ENCODE results near the gene FCHSD2.

DNA sequence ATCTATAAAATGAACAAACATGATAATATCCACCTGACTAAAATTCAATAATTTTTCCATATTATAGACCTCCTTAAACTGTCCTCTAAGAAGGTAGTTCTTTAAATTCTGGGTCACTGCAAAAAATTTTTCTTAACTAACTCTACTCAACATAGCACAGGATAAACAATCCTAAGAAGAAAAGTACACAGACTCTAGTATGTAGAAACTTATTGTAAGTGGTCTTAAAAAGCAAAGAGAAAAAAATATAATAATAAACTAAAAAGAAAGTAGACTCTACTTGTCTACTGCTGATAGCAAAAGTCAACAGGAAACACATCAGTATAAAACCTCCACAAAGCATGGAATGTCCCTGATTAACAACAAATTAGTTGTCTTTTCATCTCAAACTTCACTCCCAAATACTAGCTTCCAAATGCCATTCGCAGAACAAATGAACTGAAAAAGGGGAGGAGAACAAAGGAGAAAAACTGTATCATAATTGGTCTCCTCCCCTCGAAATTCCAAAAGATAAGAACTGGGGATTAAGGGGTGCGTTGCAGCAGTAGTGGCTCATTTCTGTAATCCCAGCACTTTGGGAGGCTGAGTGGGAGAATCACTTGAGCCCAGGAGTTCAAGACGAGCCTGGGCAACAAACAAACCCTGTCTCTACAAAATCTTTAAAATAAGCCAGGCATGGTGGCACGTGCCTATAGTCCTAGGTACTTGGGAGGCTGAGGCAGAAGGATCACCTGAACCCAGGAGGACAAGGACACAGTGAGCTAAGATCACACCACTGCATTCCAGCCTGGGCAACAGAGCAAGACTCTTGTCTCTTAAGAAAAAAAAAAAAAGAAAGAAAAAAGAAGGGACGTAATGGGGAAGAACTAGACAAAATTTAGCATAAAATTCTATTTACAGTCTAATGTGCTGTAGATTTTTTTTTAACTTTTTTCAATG is 6.5 kb downstream of the FCHSD2 start:
- TF ChIP-seq, protein P1, sequence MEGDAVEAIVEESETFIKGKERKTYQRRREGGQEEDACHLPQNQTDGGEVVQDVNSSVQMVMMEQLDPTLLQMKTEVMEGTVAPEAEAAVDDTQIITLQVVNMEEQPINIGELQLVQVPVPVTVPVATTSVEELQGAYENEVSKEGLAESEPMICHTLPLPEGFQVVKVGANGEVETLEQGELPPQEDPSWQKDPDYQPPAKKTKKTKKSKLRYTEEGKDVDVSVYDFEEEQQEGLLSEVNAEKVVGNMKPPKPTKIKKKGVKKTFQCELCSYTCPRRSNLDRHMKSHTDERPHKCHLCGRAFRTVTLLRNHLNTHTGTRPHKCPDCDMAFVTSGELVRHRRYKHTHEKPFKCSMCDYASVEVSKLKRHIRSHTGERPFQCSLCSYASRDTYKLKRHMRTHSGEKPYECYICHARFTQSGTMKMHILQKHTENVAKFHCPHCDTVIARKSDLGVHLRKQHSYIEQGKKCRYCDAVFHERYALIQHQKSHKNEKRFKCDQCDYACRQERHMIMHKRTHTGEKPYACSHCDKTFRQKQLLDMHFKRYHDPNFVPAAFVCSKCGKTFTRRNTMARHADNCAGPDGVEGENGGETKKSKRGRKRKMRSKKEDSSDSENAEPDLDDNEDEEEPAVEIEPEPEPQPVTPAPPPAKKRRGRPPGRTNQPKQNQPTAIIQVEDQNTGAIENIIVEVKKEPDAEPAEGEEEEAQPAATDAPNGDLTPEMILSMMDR (IDR thresholded peaks at IDR 0.05): no peak
- no peak for TF ChIP-seq EZH2phosphoT487 (IDR thresholded peaks at IDR 0.05)
- TF ChIP-seq EZH2 (IDR thresholded peaks at IDR 0.05): no peak
